Transverse colon (tissue), 4 donors: ENCODE results near the gene SLC25A51.

Source experiments
- CTCF ChIP-seq, 5 experiments: fragments of 200-600 bp in 3 of 5; fragments of 450-650 bp in 2 of 5; sonication (generic) in 3 of 5; IDR thresholded peaks; 1 replicate in 2 of 5; 2 replicates in 3 of 5; pipeline ENCODE4 v1.5.1; 2016 to 2017; ENCODE audit warnings: antibody characterized with exemption in 5 of 5, inconsistent platforms in 3 of 5, mild to moderate bottlenecking in 2 of 5, moderate library complexity in 1 of 5
- POLR2A ChIP-seq: fragments of 450-650 bp; IDR thresholded peaks from one replicate; pipeline ENCODE4 v1.6.1; 2016; ENCODE audit warnings: antibody characterized with exemption, mild to moderate bottlenecking, moderate library complexity
- POLR2AphosphoS5 ChIP-seq, 3 donors: sonication (generic); formaldehyde crosslinking; IDR thresholded peaks; one replicate each; pipeline ENCODE4 v1.6.1; 2016; ENCODE audit warnings: antibody characterized with exemption in 3 of 3

DNA sequence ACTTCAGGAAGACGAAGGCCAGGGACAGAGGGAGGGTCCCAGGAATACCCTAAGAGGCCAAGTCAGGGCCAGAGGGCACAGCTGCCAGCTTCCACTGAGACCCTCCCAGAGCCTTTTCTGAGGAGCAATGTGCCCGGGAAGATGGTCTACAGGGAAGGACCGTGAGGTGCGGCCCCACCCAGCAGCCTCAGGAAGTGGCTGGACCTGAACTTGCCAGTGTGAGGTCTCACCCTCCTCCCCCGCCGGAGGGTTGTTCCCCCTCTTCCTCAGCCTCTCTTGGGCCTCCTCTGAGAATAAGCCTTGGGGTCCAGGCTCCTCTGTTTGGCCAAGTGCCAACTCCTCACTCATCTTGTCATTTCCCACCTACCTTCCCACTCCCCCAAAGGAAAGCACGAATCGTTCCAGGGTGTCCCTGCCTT lies 13.4 kb upstream of the SLC25A51 start:
- TF ChIP-seq CTCF (IDR thresholded peaks at IDR 0.05) (no peak), POLR2A (no peak), POLR2AphosphoS5 (IDR thresholded peaks at IDR 0.05) (no peak)
